C4-2B (cell line): ENCODE results near the gene RASGRF2.
"Not testable (repeated sequence)": the region's sequence is repeated elsewhere in the genome, so short reads cannot be mapped to it uniquely, and the experiment has no call there.

ENCODE experiments used
- H3K27ac ChIP-seq: fragments of 450-650 bp; 2 replicates; pipeline ENCODE4 v1.5.1; 2017
- ZFX ChIP-seq: fragments of 450-650 bp; IDR thresholded peaks from 2 replicates; pipeline ENCODE4 v1.6.1; 2017
- TF ChIP-seq, protein P1 (sequence below): fragments of 450-650 bp; conservative IDR thresholded peaks from 2 replicates; pipeline ENCODE4 v1.5.1; 2017; ENCODE audit warnings: mild to moderate bottlenecking

RASGRF2 gene

GRCh38 chr5:81097713-81098112 is 137.6 kb downstream of the RASGRF2 start:
- H3K27ac ChIP-seq = no peak overlapping the region
- TF ChIP-seq, protein P1, sequence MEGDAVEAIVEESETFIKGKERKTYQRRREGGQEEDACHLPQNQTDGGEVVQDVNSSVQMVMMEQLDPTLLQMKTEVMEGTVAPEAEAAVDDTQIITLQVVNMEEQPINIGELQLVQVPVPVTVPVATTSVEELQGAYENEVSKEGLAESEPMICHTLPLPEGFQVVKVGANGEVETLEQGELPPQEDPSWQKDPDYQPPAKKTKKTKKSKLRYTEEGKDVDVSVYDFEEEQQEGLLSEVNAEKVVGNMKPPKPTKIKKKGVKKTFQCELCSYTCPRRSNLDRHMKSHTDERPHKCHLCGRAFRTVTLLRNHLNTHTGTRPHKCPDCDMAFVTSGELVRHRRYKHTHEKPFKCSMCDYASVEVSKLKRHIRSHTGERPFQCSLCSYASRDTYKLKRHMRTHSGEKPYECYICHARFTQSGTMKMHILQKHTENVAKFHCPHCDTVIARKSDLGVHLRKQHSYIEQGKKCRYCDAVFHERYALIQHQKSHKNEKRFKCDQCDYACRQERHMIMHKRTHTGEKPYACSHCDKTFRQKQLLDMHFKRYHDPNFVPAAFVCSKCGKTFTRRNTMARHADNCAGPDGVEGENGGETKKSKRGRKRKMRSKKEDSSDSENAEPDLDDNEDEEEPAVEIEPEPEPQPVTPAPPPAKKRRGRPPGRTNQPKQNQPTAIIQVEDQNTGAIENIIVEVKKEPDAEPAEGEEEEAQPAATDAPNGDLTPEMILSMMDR = no peak

- no peak for TF ChIP-seq ZFX
- TF ChIP-seq, protein P1 = no peak
These were observed 145.2 kb downstream of the RASGRF2 start for GRCh38 chr5:81105261-81105877.

DNA sequence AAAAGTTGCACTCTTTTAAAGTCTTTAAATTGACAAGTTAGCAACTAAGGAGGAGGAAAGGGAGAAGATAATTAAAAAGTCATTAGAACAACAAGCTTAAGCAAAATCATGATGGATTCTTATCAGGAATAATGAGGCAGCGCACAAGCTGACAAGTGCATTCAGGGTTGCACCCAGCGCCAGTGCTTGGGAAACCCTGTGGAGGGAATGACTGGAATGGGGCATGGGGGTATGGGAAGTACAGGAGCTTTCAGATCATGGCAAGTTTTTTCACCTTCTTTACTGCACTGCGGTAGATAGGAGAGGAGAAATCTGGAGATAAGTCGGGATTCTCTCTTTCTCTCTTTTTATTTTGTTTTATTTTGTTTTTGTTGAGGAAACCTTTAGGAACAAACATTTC is 155.1 kb downstream of the RASGRF2 start:
- H3K27ac ChIP-seq = no peak overlapping the region
- TF ChIP-seq ZFX = no peak
- TF ChIP-seq, protein P1 = no peak

More at GRCh38 chr5:81105261-81105877, 145.2 kb downstream of the RASGRF2 start:
- H3K27ac ChIP-seq = no peak overlapping the region

GRCh38 chr5:81117566-81117965 is 157.4 kb downstream of the RASGRF2 start:
- no peak overlapping the region for H3K27ac ChIP-seq
- TF ChIP-seq ZFX = no peak
- TF ChIP-seq, protein P1 = no peak

GRCh38 chr5:81121273-81121672 is 161.1 kb downstream of the RASGRF2 start:
- no peak overlapping the region for H3K27ac ChIP-seq
- TF ChIP-seq, protein P1 = no peak
- no peak for TF ChIP-seq ZFX

GRCh38 chr5:81121836-81122630 is 161.9 kb downstream of the RASGRF2 start:
- H3K27ac ChIP-seq = no peak overlapping the region; the same call in 1 of the 2 replicates
- TF ChIP-seq, protein P1 = no peak
- TF ChIP-seq ZFX = no peak

- H3K27ac ChIP-seq = not testable (repeated sequence)
These were observed 164.5 kb downstream of the RASGRF2 start for GRCh38 chr5:81124689-81125088.
